Keratinocyte (primary cell): ENCODE results near the gene POU2AF2. TPM values are rescaled to one million over a fixed set of nuclear protein-coding genes. Genes with fewer than 3 reads are reported as not detected.

Experiments
- DNase-seq: peaks from one replicate; pipeline ENCODE4 v3.0.0-alpha.2; 2011; ENCODE audit warnings: low read depth, missing footprints, low spot score
- FAIRE-seq: peaks from 2 replicates; lab custom pipeline; 2011; peaks lifted over from hg19 to GRCh38; lab: Jason Lieb, UNC
- H2AFZ ChIP-seq: 2 replicates; pipeline ENCODE4 v1.6.0; 2012; ENCODE audit warnings: low read length, control low read depth, inconsistent platforms; ENCODE audit not compliant: control insufficient read depth
- H3K27ac ChIP-seq: 2 replicates; pipeline ENCODE4 v1.5.1; 2011; ENCODE audit warnings: low read length; ENCODE audit not compliant: control insufficient read depth, insufficient read depth
- H3K27me3 ChIP-seq: 3 replicates; pipeline ENCODE4 v1.6.0; 2011; ENCODE audit warnings: low read length; ENCODE audit not compliant: control insufficient read depth, insufficient read depth; ENCODE audit errors: extremely low read depth
- H3K36me3 ChIP-seq, 2 experiments: 2 replicates in 1 of 2; 3 replicates in 1 of 2; pipeline ENCODE4 v1.5.1; 2011; ENCODE audit warnings: low read length in 2 of 2, mild to moderate bottlenecking in 1 of 2; ENCODE audit not compliant: control insufficient read depth in 2 of 2, insufficient read depth in 2 of 2; ENCODE audit errors: extremely low read depth in 1 of 2
- H3K4me1 ChIP-seq: 3 replicates; pipeline ENCODE4 v1.5.1; 2011; ENCODE audit warnings: low read length; ENCODE audit not compliant: control insufficient read depth, insufficient read depth; ENCODE audit errors: extremely low read depth
- H3K4me2 ChIP-seq: 3 replicates; pipeline ENCODE4 v1.6.0; 2011; ENCODE audit warnings: low read depth, low read length; ENCODE audit not compliant: control insufficient read depth, insufficient read depth; ENCODE audit errors: extremely low read depth
- H3K4me3 ChIP-seq, 3 experiments: fragments of 200-600 bp in 1 of 3; sonication (generic) in 1 of 3; 2 replicates in 2 of 3; 3 replicates in 1 of 3; pipeline ENCODE4 v1.5.1; 2011 to 2016; ENCODE audit warnings: low read length in 3 of 3, mild to moderate bottlenecking in 3 of 3, control low read depth in 2 of 3, inconsistent platforms in 1 of 3, low read depth in 1 of 3, mixed read lengths in 1 of 3, mixed run types in 1 of 3, moderate library complexity in 1 of 3; ENCODE audit not compliant: control insufficient read depth in 2 of 3, insufficient read depth in 2 of 3; ENCODE audit errors: extremely low read depth in 1 of 3
- H3K79me2 ChIP-seq: 2 replicates; pipeline ENCODE4 v1.6.0; 2012; ENCODE audit warnings: low read length; ENCODE audit not compliant: control insufficient read depth, insufficient read depth
- H3K9ac ChIP-seq: 3 replicates; pipeline ENCODE4 v1.6.0; 2011; ENCODE audit warnings: low read length; ENCODE audit not compliant: control insufficient read depth, insufficient read depth; ENCODE audit errors: extremely low read depth
- H3K9me1 ChIP-seq: 3 replicates; pipeline ENCODE4 v1.6.0; 2011; ENCODE audit warnings: low read length; ENCODE audit not compliant: control insufficient read depth, insufficient read depth; ENCODE audit errors: extremely low read depth
- H3K9me3 ChIP-seq: 2 replicates; pipeline ENCODE4 v1.5.1; 2012; ENCODE audit warnings: low read depth, low read length; ENCODE audit not compliant: control insufficient read depth
- H4K20me1 ChIP-seq: 3 replicates; pipeline ENCODE4 v1.6.0; 2011; ENCODE audit warnings: low read length; ENCODE audit not compliant: control insufficient read depth, insufficient read depth; ENCODE audit errors: extremely low read depth
- EZH2 ChIP-seq: IDR thresholded peaks from one replicate; pipeline ENCODE4 v1.6.1; 2012; ENCODE audit warnings: inconsistent platforms, mild to moderate bottlenecking, low read length, moderate library complexity
- dilution Hi-C: fragments of 300-500 bp; cut with MboI; formaldehyde crosslinking; loops from one replicate; pipeline ENCODE4 v1.7.0; 2020; ENCODE audit warnings: low sequenced_read_pairs; ENCODE audit not compliant: extremely low pct_ligation_motif_present
- polyA plus RNA-seq, 5 experiments: library from polyadenylated mRNA; depleted of rRNA in 3 of 5; stranded (reverse) in 3 of 5; stranded (forward) in 1 of 5; unstranded in 1 of 5; fragments of >200 nt; gene quantifications; 1 replicate in 1 of 5; 2 replicates in 3 of 5; 3 replicates in 1 of 5; pipeline versions ENCODE4 v1.2.1 to v1.2.3, GENCODE V29; 2011 to 2012; ENCODE audit warnings: missing spikeins in 2 of 5, low read depth in 1 of 5, low replicate concordance in 1 of 5
- TF ChIP-seq, protein P1 (sequence below), 3 experiments: IDR thresholded peaks in 1 of 3; conservative IDR thresholded peaks in 1 of 3; optimal IDR thresholded peaks in 1 of 3; 2 replicates in 2 of 3; 3 replicates in 1 of 3; pipeline versions ENCODE3 to v1.5.1; 2011; ENCODE audit warnings: low read length in 3 of 3, mild to moderate bottlenecking in 3 of 3, moderate library complexity in 2 of 3, control low read depth in 1 of 3, inconsistent platforms in 1 of 3; ENCODE audit not compliant: insufficient read depth in 2 of 3; ENCODE audit errors: extremely low read depth in 1 of 3

The POU2AF2 gene
- polyA plus RNA-seq, 1 donor (not counting 4 experiments of a cell fraction or from before 2014, with no cell fraction given) = not detected

DNA sequence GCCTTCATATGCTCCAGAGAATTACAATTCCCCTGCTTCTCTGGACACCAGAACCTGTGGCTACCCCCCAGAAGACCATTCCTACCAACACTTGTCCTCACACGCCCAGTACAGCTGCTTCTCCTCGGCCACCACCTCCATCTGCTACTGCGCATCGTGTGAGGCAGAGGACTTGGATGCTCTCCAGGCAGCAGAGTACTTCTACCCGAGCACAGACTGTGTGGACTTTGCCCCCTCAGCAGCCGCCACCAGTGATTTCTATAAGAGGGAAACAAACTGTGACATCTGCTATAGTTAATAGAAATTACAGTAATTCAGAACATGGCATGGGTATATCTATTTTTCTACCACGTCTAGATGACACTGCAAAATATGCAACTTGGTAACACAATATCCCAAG is 62.6 kb downstream of the POU2AF2 start:
- Histone ChIP-seq H3K27ac (no peak overlapping the region), H4K20me1 (no peaks in the 10 kb centered on the region), H3K79me2 (no peaks in the 10 kb centered on the region), H3K36me3 (no peaks in the 10 kb centered on the region), H3K4me1 (no peaks in the 10 kb centered on the region), H3K4me2 (no peak overlapping the region), H3K9me1 (no peaks in the 10 kb centered on the region), H3K9ac (no peak overlapping the region), H3K4me3 (no peak overlapping the region), H2AFZ (no peak overlapping the region), H3K27me3 (no peaks in the 10 kb centered on the region), H3K9me3 (no peaks in the 10 kb centered on the region)
- DNase-seq = no peak
- no peak for FAIRE-seq
- dilution Hi-C loops = no loop called here
- TF ChIP-seq, protein P1, sequence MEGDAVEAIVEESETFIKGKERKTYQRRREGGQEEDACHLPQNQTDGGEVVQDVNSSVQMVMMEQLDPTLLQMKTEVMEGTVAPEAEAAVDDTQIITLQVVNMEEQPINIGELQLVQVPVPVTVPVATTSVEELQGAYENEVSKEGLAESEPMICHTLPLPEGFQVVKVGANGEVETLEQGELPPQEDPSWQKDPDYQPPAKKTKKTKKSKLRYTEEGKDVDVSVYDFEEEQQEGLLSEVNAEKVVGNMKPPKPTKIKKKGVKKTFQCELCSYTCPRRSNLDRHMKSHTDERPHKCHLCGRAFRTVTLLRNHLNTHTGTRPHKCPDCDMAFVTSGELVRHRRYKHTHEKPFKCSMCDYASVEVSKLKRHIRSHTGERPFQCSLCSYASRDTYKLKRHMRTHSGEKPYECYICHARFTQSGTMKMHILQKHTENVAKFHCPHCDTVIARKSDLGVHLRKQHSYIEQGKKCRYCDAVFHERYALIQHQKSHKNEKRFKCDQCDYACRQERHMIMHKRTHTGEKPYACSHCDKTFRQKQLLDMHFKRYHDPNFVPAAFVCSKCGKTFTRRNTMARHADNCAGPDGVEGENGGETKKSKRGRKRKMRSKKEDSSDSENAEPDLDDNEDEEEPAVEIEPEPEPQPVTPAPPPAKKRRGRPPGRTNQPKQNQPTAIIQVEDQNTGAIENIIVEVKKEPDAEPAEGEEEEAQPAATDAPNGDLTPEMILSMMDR (optimal IDR thresholded peaks at IDR 0.05 in 1 of 3, IDR thresholded peaks at IDR 0.05 in 1 of 3, conservative IDR thresholded peaks at IDR 0.05 in 1 of 3; ENCODE audit: extremely low read depth in 1 of 3, insufficient read depth in 2 of 3, low read length in 3 of 3) = no peak
- no peak for TF ChIP-seq EZH2

DNA sequence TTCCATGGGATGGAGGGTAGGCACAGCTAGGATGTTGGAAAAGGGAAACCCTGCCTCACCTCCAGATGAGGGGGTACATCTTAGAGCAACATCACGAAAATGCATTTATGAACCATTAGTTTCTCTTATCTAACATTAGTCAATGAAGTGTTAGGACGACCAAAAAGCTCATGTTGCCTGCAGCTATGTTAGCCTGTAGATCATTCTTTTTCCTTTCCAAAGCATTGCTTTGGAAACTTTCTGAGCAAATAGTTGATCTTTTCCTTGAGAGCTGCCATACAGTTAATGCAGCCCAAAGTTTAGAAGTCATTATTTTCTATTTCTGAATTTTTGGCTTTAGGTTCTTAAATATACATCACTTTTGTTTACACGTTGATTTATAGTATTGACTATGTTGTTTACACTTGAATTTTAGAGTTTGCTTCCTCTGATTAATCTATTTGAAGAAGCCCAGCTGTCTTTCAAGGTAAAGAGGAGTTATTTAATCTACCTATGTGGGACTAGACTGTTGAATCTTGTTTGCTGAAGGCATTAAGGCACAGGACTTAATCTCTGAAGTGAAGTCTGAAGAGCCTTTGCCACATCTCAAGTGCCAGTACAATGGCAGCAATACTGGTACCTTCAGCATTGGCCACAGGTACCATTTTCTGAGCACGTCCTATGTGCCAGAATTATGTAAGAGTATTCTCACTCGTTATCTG is 63.8 kb downstream of the POU2AF2 start:
- dilution Hi-C loops = no loop called here
- no peak for FAIRE-seq
- Histone ChIP-seq H3K27ac (no peak overlapping the region), H3K4me1 (no peaks in the 10 kb centered on the region), H4K20me1 (no peaks in the 10 kb centered on the region), H3K9ac (no peak overlapping the region), H3K9me3 (no peaks in the 10 kb centered on the region), H3K4me2 (no peak overlapping the region), H3K36me3 (no peaks in the 10 kb centered on the region), H3K27me3 (no peaks in the 10 kb centered on the region), H3K9me1 (no peaks in the 10 kb centered on the region), H3K4me3 (no peak overlapping the region), H3K79me2 (no peaks in the 10 kb centered on the region), H2AFZ (no peak overlapping the region)
- no peak for DNase-seq
- TF ChIP-seq, protein P1 (optimal IDR thresholded peaks at IDR 0.05 in 1 of 3, IDR thresholded peaks at IDR 0.05 in 1 of 3, conservative IDR thresholded peaks at IDR 0.05 in 1 of 3; ENCODE audit: extremely low read depth in 1 of 3, insufficient read depth in 2 of 3, low read length in 3 of 3) = no peak
- TF ChIP-seq EZH2 = no peak
